ENCODE data around the gene MMP24. TPM values are rescaled to one million over a fixed set of nuclear protein-coding genes. Genes with fewer than 3 reads are reported as not detected.

MMP24 gene
- polyA plus RNA-seq, 2 donors = 0.10 to 0.12 TPM

DNA sequence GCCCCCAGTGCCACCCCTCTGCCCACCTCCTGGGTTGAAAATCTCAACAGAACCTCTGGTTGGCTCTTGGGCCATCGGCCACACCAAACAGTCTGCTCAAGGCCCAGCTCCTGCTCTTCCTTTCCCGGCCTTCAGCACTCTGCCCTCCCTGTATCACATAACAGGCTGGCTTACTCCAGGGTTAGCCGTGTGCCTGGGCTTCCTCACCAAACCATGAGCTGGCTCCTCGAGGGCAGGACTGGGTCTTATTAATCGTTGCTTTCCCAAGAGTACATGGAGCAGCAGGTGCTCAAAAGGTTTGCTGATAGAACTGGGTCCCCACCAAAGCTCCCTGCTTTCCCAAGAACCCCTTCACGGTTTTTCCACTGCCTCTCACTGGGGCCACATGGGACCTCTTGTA is 78.5 kb downstream of the MMP24 start:
- H3K27ac ChIP-seq (ENCODE audit: low read depth in 2 of 2, low read length in 1 of 2) = peak overlapping the region; percentile 64 to 81
- no peaks in the 10 kb centered on the region for H3K9me3 ChIP-seq (ENCODE audit: control insufficient read depth in 2 of 2, insufficient read depth in 1 of 2, low read depth in 1 of 2, low read length in 1 of 2)
- WGBS, 2 donors = 77 to 80% methylated on average over 6 of the region's 6 CpGs
- H3K4me3 ChIP-seq (ENCODE audit: low read depth in 1 of 2, low read length in 2 of 2) = no peak overlapping the region
- H3K27me3 ChIP-seq (ENCODE audit: control insufficient read depth in 1 of 2, insufficient read depth in 2 of 2, low read length in 2 of 2) = no peaks in the 10 kb centered on the region
- peaks cover 0 to 2% of the 10 kb centered on the region in 2 donors for H3K36me3 ChIP-seq (ENCODE audit: control insufficient read depth in 2 of 2, insufficient read depth in 2 of 2, low read length in 1 of 2)
- H3K4me1 ChIP-seq (ENCODE audit: control insufficient read depth in 2 of 2, insufficient read depth in 2 of 2, low read length in 1 of 2) = peaks cover 9 to 35% of the 10 kb centered on the region in 2 donors

DNA sequence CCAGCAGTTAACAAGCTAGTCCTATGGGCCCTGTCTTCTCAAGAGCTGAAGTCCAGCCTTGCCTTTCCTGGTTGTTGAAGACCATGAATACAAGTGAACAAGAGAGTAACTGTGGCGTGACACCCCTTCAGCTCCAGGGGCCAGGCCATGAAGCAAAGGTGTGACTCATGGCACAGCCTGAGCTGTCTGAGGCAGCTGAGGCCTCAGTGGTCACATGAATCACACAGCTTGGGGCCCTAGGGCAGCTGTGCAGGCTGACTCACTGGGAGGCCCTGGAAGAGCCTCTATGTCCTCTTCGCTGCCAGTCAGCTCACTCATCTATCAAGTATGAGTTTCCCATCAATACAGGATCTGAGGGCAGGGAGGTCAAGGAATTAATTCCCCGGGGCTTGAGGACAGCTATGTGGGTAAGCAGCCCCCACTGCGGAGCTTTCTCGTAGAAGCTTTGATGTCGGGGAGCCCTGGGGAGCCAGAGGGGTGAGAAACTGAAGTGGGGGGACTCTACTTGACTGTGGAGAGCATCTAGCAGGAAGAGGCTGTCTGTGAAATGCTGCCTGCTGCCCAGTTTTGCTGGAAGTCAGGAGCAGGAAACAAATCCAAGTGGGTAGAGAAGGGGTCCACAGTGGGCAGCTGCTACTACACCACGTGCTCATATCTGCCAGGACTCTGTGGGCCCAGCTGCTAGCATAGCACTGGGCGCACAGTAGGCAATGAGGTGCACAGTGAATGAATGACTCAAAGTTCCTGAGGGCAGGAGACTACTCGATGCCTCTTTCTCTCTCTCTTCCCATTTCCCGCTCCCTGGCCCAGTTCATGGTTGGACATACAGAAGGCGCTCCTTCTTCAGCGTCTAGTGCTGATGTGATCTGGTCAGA is 79.4 kb downstream of the MMP24 start:
- H3K36me3 ChIP-seq (ENCODE audit: control insufficient read depth in 2 of 2, insufficient read depth in 2 of 2, low read length in 1 of 2) = peaks cover 0 to 2% of the 10 kb centered on the region in 2 donors
- no peaks in the 10 kb centered on the region for H3K9me3 ChIP-seq (ENCODE audit: control insufficient read depth in 2 of 2, insufficient read depth in 1 of 2, low read depth in 1 of 2, low read length in 1 of 2)
- 60 to 72% methylated on average over 12 of the region's 12 CpGs for WGBS, 2 donors

DNA sequence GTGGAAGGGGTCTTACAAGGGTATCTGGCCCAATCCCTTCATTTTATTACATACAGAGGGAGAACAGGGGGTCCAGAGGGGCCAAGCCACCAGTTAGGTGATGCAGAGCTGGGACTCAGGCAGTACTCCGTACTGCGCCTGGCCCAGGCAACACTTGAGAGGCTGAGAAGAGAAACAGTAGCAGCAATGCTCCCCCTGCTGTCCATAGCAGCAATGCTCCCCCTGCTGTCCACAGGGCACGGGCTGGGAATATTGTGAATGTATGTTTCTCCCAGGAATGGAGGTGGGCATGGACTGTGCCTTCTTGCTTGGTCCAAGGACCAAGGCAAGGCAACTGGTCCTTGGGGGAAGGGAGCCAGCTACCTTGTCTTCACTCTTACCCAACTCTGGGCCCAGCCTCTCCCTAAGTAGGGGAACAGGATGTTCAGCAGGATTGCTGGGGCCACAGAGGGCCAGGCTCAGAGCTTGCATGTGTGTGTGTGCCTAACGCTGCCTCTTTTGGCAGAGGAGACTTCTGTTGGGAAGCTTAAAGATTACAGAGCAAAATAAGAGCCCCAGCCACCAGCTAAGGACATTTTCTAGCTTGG is 80.5 kb downstream of the MMP24 start:
- peaks cover 9 to 35% of the 10 kb centered on the region in 2 donors for H3K4me1 ChIP-seq (ENCODE audit: control insufficient read depth in 2 of 2, insufficient read depth in 2 of 2, low read length in 1 of 2)

More for the DNA sequence above, 79.4 kb downstream of the MMP24 start:
- Histone ChIP-seq H3K27ac (ENCODE audit: low read depth in 2 of 2, low read length in 1 of 2) (peak overlapping the region; percentile 92 to 93), H3K27me3 (ENCODE audit: control insufficient read depth in 1 of 2, insufficient read depth in 2 of 2, low read length in 2 of 2) (no peaks in the 10 kb centered on the region), H3K4me3 (ENCODE audit: low read depth in 1 of 2, low read length in 2 of 2) (no peak overlapping the region), H3K4me1 (ENCODE audit: control insufficient read depth in 2 of 2, insufficient read depth in 2 of 2, low read length in 1 of 2) (peaks cover 9 to 35% of the 10 kb centered on the region in 2 donors)

DNA sequence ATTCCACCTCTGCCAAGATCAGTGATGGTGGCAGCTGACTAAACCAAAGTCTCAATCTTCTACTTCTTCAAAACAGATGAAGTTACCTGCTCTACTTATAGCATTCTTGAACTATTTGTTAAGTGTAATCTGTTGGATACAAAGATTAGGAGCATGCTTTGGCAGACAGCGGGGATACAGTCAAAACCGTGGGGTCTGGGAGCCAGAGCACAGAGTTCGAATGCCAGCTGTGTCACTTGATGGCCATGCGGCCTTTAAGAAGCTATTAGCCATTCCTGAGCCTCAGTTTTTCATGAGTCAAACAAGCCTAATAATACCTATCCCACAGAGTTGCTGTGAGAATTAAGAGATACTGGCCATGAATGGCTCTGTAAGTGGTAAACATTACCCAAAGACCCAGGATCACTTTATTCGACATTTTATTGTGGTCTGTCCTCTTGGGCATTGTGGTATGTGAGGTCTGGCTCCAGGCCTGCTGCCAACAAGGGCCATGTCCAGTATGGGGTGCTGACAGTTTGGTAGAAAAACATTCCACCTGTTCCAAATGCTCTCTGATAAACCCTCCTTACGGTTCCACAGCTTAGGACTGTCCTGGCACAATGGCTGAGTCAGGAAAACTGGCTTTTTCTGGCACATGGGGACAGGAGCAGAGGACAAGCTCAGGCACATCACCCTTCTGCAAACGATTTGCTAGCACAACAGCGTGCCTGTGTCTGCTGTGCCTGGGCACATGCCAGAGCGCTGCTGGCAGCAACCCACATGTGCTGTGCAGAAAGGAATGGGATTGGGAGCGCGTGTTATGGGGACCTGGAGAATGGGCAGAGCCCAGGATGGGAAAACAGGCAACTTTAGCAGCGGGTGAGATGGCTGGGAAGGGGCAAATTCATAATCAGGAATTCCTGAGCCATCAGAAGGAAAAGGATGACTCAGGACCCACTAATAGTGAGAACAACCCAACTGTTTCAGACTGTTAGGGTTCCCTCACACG is 81.5 kb downstream of the MMP24 start:
- H3K4me3 ChIP-seq (ENCODE audit: low read depth in 1 of 2, low read length in 2 of 2) = no peak overlapping the region
- no peaks in the 10 kb centered on the region for H3K9me3 ChIP-seq (ENCODE audit: control insufficient read depth in 2 of 2, insufficient read depth in 1 of 2, low read depth in 1 of 2, low read length in 1 of 2)
- H3K27me3 ChIP-seq (ENCODE audit: control insufficient read depth in 1 of 2, insufficient read depth in 2 of 2, low read length in 2 of 2) = no peaks in the 10 kb centered on the region
- H3K36me3 ChIP-seq (ENCODE audit: control insufficient read depth in 2 of 2, insufficient read depth in 2 of 2, low read length in 1 of 2) = no peaks in the 10 kb centered on the region
- 48 to 64% methylated on average over 13 of the region's 13 CpGs for WGBS, 2 donors
- peak overlapping the region; percentile 92 to 93 for H3K27ac ChIP-seq (ENCODE audit: low read depth in 2 of 2, low read length in 1 of 2)
- H3K4me1 ChIP-seq (ENCODE audit: control insufficient read depth in 2 of 2, insufficient read depth in 2 of 2, low read length in 1 of 2) = peaks cover 9 to 35% of the 10 kb centered on the region in 2 donors

More for the DNA sequence above, 80.5 kb downstream of the MMP24 start:
- Histone ChIP-seq H3K27me3 (ENCODE audit: control insufficient read depth in 1 of 2, insufficient read depth in 2 of 2, low read length in 2 of 2) (no peaks in the 10 kb centered on the region), H3K9me3 (ENCODE audit: control insufficient read depth in 2 of 2, insufficient read depth in 1 of 2, low read depth in 1 of 2, low read length in 1 of 2) (no peaks in the 10 kb centered on the region), H3K36me3 (ENCODE audit: control insufficient read depth in 2 of 2, insufficient read depth in 2 of 2, low read length in 1 of 2) (peaks cover 0 to 2% of the 10 kb centered on the region in 2 donors), H3K27ac (ENCODE audit: low read depth in 2 of 2, low read length in 1 of 2) (peak overlapping the region; percentile 92 to 93), H3K4me3 (ENCODE audit: low read depth in 1 of 2, low read length in 2 of 2) (no peak overlapping the region)
- 42 to 45% methylated on average over 4 of the region's 4 CpGs for WGBS, 2 donors

DNA sequence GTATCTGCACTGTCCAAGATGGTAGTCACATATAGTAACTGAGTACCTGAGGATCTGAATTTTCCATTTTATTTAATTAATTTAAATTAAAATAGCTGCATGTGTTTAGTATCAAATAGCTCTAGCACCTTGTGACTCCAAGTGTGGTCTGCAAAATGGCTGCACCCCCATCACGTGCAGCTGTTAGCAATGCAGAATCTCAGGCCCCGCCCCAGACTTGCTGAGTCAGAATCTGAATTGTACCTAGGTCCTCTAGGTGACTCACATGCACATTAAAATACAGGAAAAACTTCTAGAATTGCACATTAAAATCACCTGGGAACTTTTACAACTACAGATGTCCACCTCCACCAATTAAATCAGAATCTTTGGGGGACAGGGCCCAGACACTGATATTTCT is 84.9 kb downstream of the MMP24 start:
- Histone ChIP-seq H3K27me3 (ENCODE audit: control insufficient read depth in 1 of 2, insufficient read depth in 2 of 2, low read length in 2 of 2) (no peaks in the 10 kb centered on the region), H3K36me3 (ENCODE audit: control insufficient read depth in 2 of 2, insufficient read depth in 2 of 2, low read length in 1 of 2) (no peaks in the 10 kb centered on the region), H3K9me3 (ENCODE audit: control insufficient read depth in 2 of 2, insufficient read depth in 1 of 2, low read depth in 1 of 2, low read length in 1 of 2) (no peaks in the 10 kb centered on the region), H3K4me1 (ENCODE audit: control insufficient read depth in 2 of 2, insufficient read depth in 2 of 2, low read length in 1 of 2) (peaks cover 7 to 14% of the 10 kb centered on the region in 2 donors), H3K4me3 (ENCODE audit: low read depth in 1 of 2, low read length in 2 of 2) (no peak overlapping the region), H3K27ac (ENCODE audit: low read depth in 2 of 2, low read length in 1 of 2) (peak overlapping the region in 1 of 2 donors; percentile 17)
- 60 to 64% methylated on average over 2 of the region's 2 CpGs for WGBS, 2 donors

DNA sequence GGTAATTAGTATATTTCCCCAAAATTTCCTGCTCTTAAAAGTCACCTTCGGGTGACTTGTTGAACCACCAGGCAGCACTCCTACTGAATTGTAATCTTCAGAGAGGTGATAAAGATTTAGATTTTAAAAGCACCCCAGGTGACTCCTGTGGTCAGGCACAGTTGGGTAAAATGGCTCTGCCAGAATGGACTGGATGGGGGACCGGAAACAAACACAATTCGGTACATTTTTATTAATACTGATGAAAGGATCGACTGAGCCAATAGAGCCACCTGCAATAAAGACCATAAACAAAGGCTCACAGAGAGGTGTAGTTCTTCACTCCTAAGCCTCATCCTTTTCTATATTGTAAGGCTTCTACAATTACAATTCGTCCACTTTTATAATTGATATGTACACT is 85.3 kb downstream of the MMP24 start:
- H3K4me1 ChIP-seq (ENCODE audit: control insufficient read depth in 2 of 2, insufficient read depth in 2 of 2, low read length in 1 of 2) = peaks cover 3 to 10% of the 10 kb centered on the region in 2 donors
- no peak overlapping the region for H3K4me3 ChIP-seq (ENCODE audit: low read depth in 1 of 2, low read length in 2 of 2)
- 85 to 88% methylated on average over 5 of the region's 5 CpGs for WGBS, 2 donors
- peak overlapping the region; percentile 17 to 59 for H3K27ac ChIP-seq (ENCODE audit: low read depth in 2 of 2, low read length in 1 of 2)
- H3K9me3 ChIP-seq (ENCODE audit: control insufficient read depth in 2 of 2, insufficient read depth in 1 of 2, low read depth in 1 of 2, low read length in 1 of 2) = no peaks in the 10 kb centered on the region
- H3K36me3 ChIP-seq (ENCODE audit: control insufficient read depth in 2 of 2, insufficient read depth in 2 of 2, low read length in 1 of 2) = no peaks in the 10 kb centered on the region
- no peaks in the 10 kb centered on the region for H3K27me3 ChIP-seq (ENCODE audit: control insufficient read depth in 1 of 2, insufficient read depth in 2 of 2, low read length in 2 of 2)

DNA sequence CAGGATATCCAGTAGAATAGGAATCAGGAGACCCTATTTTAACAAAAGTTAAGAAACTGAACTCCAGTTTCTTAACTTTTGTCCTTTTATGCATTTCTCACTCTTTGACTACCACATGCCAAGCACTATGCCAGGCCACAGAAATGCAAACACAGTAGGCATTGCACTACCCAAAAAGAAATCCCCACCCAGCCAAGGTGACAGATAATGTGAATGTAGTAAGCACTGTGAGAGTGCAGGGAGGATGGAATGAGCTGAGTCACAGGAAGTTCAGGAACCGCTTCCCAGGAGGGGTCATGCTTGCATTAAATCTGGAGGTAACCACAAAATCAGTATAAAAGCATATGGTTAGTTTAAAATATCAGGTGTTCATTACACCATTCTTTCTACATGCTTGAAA is 85.8 kb downstream of the MMP24 start:
- H3K36me3 ChIP-seq (ENCODE audit: control insufficient read depth in 2 of 2, insufficient read depth in 2 of 2, low read length in 1 of 2) = no peaks in the 10 kb centered on the region
- no peak overlapping the region for H3K4me3 ChIP-seq (ENCODE audit: low read depth in 1 of 2, low read length in 2 of 2)
- H3K9me3 ChIP-seq (ENCODE audit: control insufficient read depth in 2 of 2, insufficient read depth in 1 of 2, low read depth in 1 of 2, low read length in 1 of 2) = no peaks in the 10 kb centered on the region
- peak overlapping the region; percentile 21 to 29 for H3K27ac ChIP-seq (ENCODE audit: low read depth in 2 of 2, low read length in 1 of 2)
- peaks cover 2 to 5% of the 10 kb centered on the region in 2 donors for H3K4me1 ChIP-seq (ENCODE audit: control insufficient read depth in 2 of 2, insufficient read depth in 2 of 2, low read length in 1 of 2)
- WGBS, 2 donors = 35 to 69% methylated on average over 1 of the region's 1 CpG
- H3K27me3 ChIP-seq (ENCODE audit: control insufficient read depth in 1 of 2, insufficient read depth in 2 of 2, low read length in 2 of 2) = no peaks in the 10 kb centered on the region

DNA sequence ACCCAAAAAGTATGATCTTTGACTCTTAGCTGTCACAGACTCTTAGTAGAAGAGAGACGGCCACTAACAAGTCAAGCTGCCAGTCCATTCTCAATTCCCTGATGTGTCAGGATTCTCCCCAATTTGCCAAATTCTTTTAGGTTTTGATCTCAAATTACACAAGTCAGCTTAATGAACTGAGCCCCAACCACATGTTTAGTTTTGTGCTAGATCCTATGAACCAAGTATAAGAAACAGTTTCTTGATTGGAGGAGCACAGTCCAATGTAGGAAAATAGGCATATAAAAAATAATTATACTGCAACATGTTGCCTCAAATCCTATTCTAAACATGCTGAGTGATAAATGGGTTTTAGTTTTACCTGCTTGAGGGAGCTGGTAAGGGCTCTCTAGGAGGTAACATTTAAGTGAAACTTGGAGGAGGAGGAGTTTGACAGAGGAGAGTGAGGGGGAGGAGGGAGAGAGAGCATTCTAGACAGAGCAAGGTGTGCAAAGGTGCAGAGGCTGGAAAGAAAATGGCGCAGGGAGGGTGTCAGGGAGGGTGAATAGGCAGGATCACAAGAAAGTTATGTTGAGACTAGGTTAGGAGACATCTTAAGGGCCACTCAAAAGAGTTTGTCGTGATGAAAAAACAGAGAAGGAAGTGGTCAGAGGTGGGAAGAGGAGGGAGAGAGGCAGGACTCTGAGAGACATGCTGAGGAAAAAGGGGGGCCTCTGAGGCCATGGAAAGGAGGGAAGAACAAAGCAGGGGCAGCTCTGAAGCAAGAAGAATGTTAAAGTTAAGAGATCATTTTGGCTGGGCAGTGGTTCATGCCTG is 88.5 kb downstream of the MMP24 start:
- H3K9me3 ChIP-seq (ENCODE audit: control insufficient read depth in 2 of 2, insufficient read depth in 1 of 2, low read depth in 1 of 2, low read length in 1 of 2) = no peaks in the 10 kb centered on the region
- H3K4me3 ChIP-seq (ENCODE audit: low read depth in 1 of 2, low read length in 2 of 2) = no peak overlapping the region
- H3K36me3 ChIP-seq (ENCODE audit: control insufficient read depth in 2 of 2, insufficient read depth in 2 of 2, low read length in 1 of 2) = no peaks in the 10 kb centered on the region
- H3K27me3 ChIP-seq (ENCODE audit: control insufficient read depth in 1 of 2, insufficient read depth in 2 of 2, low read length in 2 of 2) = no peaks in the 10 kb centered on the region
- 78 to 80% methylated on average over 3 of the region's 3 CpGs for WGBS, 2 donors
- no peak overlapping the region for H3K27ac ChIP-seq (ENCODE audit: low read depth in 2 of 2, low read length in 1 of 2)
- H3K4me1 ChIP-seq (ENCODE audit: control insufficient read depth in 2 of 2, insufficient read depth in 2 of 2, low read length in 1 of 2) = peaks cover 0 to 6% of the 10 kb centered on the region in 2 donors

Measured in esophagus (tissue), 2 donors.